ENCODE measurements around the gene CHST15.

Gene CHST15

GRCh38 chr10:124092860-124093773 lies at the start of gene CHST15:
TSS of gene CHST15 (minus strand) at chr10:124093598. CDS start at chr10:124046212, 47,386 bp downstream.
- DNase-seq (ENCODE audit: low read depth in 2 of 2) = peak in 1 of 2 donors; percentile 7

- no peak for DNase-seq (ENCODE audit: low read depth in 2 of 2)
Measured at GRCh38 chr10:124142960-124143359, 49.6 kb upstream of the CHST15 start.

GRCh38 chr10:124142006-124142739 lies 48.8 kb upstream of the CHST15 start:
- DNase-seq (ENCODE audit: low read depth in 2 of 2) = no peak

GRCh38 chr10:124138883-124139348 lies 45.5 kb upstream of the CHST15 start:
- DNase-seq (ENCODE audit: low read depth in 2 of 2) = no peak

GRCh38 chr10:124138195-124138882 lies 44.9 kb upstream of the CHST15 start:
- DNase-seq (ENCODE audit: low read depth in 2 of 2) = no peak

- no peak for DNase-seq (ENCODE audit: low read depth in 2 of 2)
Measured at GRCh38 chr10:124134251-124134893, 41.0 kb upstream of the CHST15 start.

GRCh38 chr10:124132876-124133275 lies 39.5 kb upstream of the CHST15 start:
- no peak for DNase-seq (ENCODE audit: low read depth in 2 of 2)

- no peak for DNase-seq (ENCODE audit: low read depth in 2 of 2)
Measured at GRCh38 chr10:124132306-124132705, 38.9 kb upstream of the CHST15 start.

GRCh38 chr10:124131172-124131571 lies 37.8 kb upstream of the CHST15 start:
- no peak for DNase-seq (ENCODE audit: low read depth in 2 of 2)

- DNase-seq (ENCODE audit: low read depth in 2 of 2) = no peak
Measured at GRCh38 chr10:124130198-124130900, 37.0 kb upstream of the CHST15 start.

GRCh38 chr10:124129471-124129870 lies 36.1 kb upstream of the CHST15 start:
- DNase-seq (ENCODE audit: low read depth in 2 of 2) = no peak

- no peak for DNase-seq (ENCODE audit: low read depth in 2 of 2)
Measured at GRCh38 chr10:124128811-124129145, 35.4 kb upstream of the CHST15 start.

- DNase-seq (ENCODE audit: low read depth in 2 of 2) = no peak
Measured at GRCh38 chr10:124127965-124128810, 34.8 kb upstream of the CHST15 start.

GRCh38 chr10:124127563-124127962 lies 34.2 kb upstream of the CHST15 start:
- no peak for DNase-seq (ENCODE audit: low read depth in 2 of 2)

- DNase-seq (ENCODE audit: low read depth in 2 of 2) = no peak
Measured at GRCh38 chr10:124126983-124127385, 33.6 kb upstream of the CHST15 start.

- no peak for DNase-seq (ENCODE audit: low read depth in 2 of 2)
Measured at GRCh38 chr10:124126145-124126982, 33.0 kb upstream of the CHST15 start.

- no peak for DNase-seq (ENCODE audit: low read depth in 2 of 2)
Measured at GRCh38 chr10:124125305-124126116, 32.1 kb upstream of the CHST15 start.

GRCh38 chr10:124124769-124125161 lies 31.4 kb upstream of the CHST15 start:
- DNase-seq (ENCODE audit: low read depth in 2 of 2) = no peak
